Measurements from ENCODE around the gene DLX2.

DLX2 gene

GRCh38 chr2:172052000-172052983 is 50.4 kb downstream of the DLX2 start:
- no peak for DNase-seq

GRCh38 chr2:172050479-172051125 is 52.1 kb downstream of the DLX2 start:
- no peak for DNase-seq

GRCh38 chr2:172049567-172050120 is 53.1 kb downstream of the DLX2 start:
- DNase-seq: no peak

Data from inflammatory macrophage (primary cell).